Skeletal muscle tissue (tissue), 5 donors: ENCODE results near the gene C10orf67. TPM values are rescaled to one million over a fixed set of nuclear protein-coding genes. Genes with fewer than 3 reads are reported as not detected.

Experiments
- H3K27ac ChIP-seq: one replicate; pipeline ENCODE4 v1.7.0; 2013; ENCODE audit warnings: mild to moderate bottlenecking, low read depth, low read length, inconsistent platforms
- H3K27me3 ChIP-seq, 3 donors: one replicate each; pipeline ENCODE4 v1.7.0; 2013; ENCODE audit warnings: low read length in 3 of 3; ENCODE audit not compliant: control insufficient read depth in 3 of 3, insufficient read depth in 3 of 3
- H3K36me3 ChIP-seq, 3 donors: one replicate each; pipeline ENCODE4 v1.7.0; 2013; ENCODE audit warnings: low read length in 3 of 3; ENCODE audit not compliant: control insufficient read depth in 3 of 3, insufficient read depth in 3 of 3
- H3K4me1 ChIP-seq, 3 donors: one replicate each; pipeline ENCODE4 v1.7.0; 2013; ENCODE audit warnings: low read length in 3 of 3, mild to moderate bottlenecking in 3 of 3; ENCODE audit not compliant: control insufficient read depth in 3 of 3, insufficient read depth in 3 of 3
- H3K4me3 ChIP-seq, 3 donors: one replicate each; pipeline ENCODE4 v1.7.0; 2013; ENCODE audit warnings: low read length in 3 of 3
- H3K9ac ChIP-seq, 3 donors: one replicate each; pipeline ENCODE4 v1.7.0; 2013; ENCODE audit warnings: low read length in 3 of 3, mild to moderate bottlenecking in 3 of 3, moderate library complexity in 2 of 3, low read depth in 1 of 3
- H3K9me3 ChIP-seq, 3 donors: one replicate each; pipeline ENCODE4 v1.7.0; 2013; ENCODE audit warnings: low read length in 3 of 3; ENCODE audit not compliant: control insufficient read depth in 3 of 3
- small RNA-seq: library from RNA; depleted of rRNA; stranded (forward); fragments of <200 nt; gene quantifications from one replicate; pipeline ENCODE3, GENCODE V24; 2014
- total RNA-seq: library from RNA; depleted of rRNA; stranded (reverse); fragments of >200 nt; gene quantifications from one replicate; pipeline ENCODE4 v1.2.3, GENCODE V29; 2014
- donor health status: Osteomylitis.

C10orf67 gene
- total RNA-seq, 1 donor from 2014 or later: under 0.01 TPM

DNA sequence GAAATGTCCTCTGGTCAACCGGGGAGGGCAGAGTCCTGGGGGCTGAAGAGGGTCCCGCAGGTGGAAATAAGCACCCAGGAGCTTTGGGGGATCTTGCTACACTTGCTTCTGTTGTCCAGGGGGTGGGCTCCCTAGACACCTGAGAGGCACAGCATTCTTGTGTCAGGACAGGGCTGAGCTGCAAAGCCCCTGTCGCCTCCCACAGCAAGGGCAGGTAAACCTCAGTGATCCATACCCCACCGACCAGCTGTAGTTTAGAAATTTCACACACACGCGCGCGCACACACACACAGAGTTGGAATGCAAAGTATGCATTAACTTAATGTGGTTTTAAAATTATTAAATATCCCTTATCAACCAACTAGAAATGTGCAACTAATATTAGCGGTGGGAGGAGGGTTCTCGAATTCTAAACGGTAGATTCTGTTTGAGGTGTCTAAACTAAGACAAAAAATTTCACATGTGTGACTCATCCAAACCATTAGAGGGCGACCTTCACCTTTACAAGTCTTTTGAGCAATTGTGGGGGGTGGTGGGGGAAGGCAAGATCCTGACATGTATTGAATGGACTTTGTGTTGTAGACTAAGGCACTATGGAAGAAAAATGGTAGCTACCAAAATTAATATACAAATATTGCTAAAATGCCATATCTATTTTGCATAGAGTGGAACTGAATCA, 186.8 kb downstream of the C10orf67 start:
- peak overlapping the region in 1 of 3 donors; percentile 17 for H3K4me3 ChIP-seq
- H3K4me1 ChIP-seq: peaks cover 0 to 2% (median 0%) of the 10 kb centered on the region in 3 donors
- H3K27me3 ChIP-seq: peaks cover 5 to 15% (median 7%) of the 10 kb centered on the region in 3 donors
- H3K27ac ChIP-seq: no peak overlapping the region
- no peaks in the 10 kb centered on the region for H3K9me3 ChIP-seq
- H3K36me3 ChIP-seq: no peaks in the 10 kb centered on the region
- H3K9ac ChIP-seq: no peak overlapping the region

DNA sequence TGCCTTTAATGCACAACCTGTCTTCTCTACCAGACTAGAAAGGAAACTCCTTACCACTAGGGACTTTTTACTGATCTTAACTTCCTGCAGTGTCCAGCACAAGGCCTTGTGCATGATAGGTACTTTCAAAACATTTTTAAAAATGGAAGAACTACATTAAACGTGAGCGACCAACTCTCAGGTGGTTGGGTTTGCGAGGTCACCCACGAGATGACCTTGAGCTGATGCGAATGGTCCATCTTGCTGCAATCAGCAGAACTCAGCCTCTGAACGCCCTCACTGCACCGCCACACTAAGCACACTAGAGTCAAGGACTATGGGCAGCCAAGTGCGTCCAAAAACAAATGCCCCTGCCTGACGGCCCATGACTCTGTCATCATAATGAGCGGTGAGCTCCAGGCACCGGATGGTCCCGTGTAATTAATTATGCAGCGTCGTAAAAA, 187.3 kb downstream of the C10orf67 start:
- Histone ChIP-seq H3K9ac (no peak overlapping the region), H3K9me3 (no peaks in the 10 kb centered on the region), H3K36me3 (no peaks in the 10 kb centered on the region), H3K4me3 (no peak overlapping the region), H3K4me1 (peaks cover 0 to 2% (median 0%) of the 10 kb centered on the region in 3 donors), H3K27ac (no peak overlapping the region), H3K27me3 (peaks cover 5 to 15% (median 7%) of the 10 kb centered on the region in 3 donors)

DNA sequence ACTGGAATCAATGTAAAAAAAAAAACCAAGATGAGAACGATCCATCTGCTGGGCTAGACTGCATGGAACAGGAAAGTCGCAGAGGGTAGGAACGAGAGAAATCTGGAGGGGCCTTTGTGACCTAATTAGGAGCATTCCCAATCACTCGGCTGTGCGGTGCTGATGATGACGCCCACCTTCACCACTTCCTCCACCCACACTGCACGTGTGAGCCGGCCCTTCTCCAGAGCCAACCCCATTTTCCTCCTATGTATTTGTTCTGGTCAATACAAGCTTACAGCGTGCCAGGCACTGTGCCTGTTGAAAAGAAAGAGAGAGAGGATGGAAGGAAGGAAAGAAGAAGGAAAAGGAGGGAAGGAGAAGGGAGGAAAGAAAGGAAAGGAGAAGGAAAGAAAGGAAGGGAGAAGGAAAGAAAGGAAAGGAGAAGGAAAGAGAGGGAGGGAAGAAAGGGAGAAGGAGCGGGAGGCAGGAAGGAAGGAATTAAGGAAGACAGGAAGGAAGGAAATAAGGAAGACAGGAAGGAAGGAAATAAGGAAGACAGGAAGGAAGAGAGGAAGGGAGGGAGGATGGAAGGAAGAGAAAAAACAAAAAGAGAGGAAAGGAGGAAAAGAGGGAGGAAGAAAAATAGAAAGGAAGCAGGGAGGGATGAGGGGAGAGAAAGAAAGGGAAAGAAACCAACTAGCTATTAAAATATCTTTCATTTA, 188.0 kb downstream of the C10orf67 start:
- Histone ChIP-seq H3K27me3 (peaks cover 5 to 15% (median 7%) of the 10 kb centered on the region in 3 donors), H3K4me1 (peaks cover 0 to 2% (median 0%) of the 10 kb centered on the region in 3 donors), H3K9ac (no peak overlapping the region), H3K36me3 (no peaks in the 10 kb centered on the region), H3K4me3 (no peak overlapping the region), H3K9me3 (no peaks in the 10 kb centered on the region), H3K27ac (no peak overlapping the region)

DNA sequence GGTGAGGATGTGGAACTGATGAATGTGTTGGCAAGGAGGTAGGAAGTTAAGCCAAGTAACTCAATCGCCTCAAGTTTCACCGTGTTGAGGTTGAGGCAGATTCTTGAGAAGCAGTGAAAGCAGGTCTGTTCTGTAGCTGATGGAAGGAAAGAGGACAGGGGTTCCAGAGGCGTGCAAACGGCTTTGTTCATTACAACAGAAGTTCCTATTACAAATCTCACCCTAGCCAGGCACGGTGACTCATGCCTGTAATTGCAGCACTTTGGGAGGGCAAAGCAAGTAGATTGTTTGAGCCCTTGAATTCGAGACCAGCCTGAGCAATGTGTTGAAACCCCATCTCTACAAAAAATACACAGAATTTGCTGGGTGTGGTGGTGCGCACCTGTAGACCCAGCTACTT, 189.4 kb downstream of the C10orf67 start:
- H3K27ac ChIP-seq: no peak overlapping the region
- no peak overlapping the region for H3K4me3 ChIP-seq
- no peak overlapping the region for H3K9ac ChIP-seq
- H3K36me3 ChIP-seq: no peaks in the 10 kb centered on the region
- no peaks in the 10 kb centered on the region for H3K9me3 ChIP-seq
- H3K4me1 ChIP-seq: peaks cover 0 to 2% (median 0%) of the 10 kb centered on the region in 3 donors
- H3K27me3 ChIP-seq: peaks cover 7 to 14% (median 11%) of the 10 kb centered on the region in 3 donors

Small RNAs within 50 kb of the gene (small RNA-seq; reads per million reads assigned to genes)
- gene MIR1254-2 (not detected), gene RF00561 (not detected)

Other genes starting within 250 kb of the C10orf67 start
- 15.7 TPM for gene MSRB2, start 249.2 kb downstream of the C10orf67 start, total RNA-seq
- gene PTF1A, start 152.5 kb downstream of the C10orf67 start, total RNA-seq: not detected
- gene OTUD1, start 94.3 kb upstream of the C10orf67 start, total RNA-seq: 13.0 TPM